ENCODE data around the gene IGSF3.

- TF ChIP-seq, protein P1, sequence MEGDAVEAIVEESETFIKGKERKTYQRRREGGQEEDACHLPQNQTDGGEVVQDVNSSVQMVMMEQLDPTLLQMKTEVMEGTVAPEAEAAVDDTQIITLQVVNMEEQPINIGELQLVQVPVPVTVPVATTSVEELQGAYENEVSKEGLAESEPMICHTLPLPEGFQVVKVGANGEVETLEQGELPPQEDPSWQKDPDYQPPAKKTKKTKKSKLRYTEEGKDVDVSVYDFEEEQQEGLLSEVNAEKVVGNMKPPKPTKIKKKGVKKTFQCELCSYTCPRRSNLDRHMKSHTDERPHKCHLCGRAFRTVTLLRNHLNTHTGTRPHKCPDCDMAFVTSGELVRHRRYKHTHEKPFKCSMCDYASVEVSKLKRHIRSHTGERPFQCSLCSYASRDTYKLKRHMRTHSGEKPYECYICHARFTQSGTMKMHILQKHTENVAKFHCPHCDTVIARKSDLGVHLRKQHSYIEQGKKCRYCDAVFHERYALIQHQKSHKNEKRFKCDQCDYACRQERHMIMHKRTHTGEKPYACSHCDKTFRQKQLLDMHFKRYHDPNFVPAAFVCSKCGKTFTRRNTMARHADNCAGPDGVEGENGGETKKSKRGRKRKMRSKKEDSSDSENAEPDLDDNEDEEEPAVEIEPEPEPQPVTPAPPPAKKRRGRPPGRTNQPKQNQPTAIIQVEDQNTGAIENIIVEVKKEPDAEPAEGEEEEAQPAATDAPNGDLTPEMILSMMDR (IDR thresholded peaks at IDR 0.05; ENCODE audit: borderline replicate concordance, extremely low read depth, low read length, poor library complexity, severe bottlenecking): peak; percentile 37
- TF ChIP-seq EZH2 (IDR thresholded peaks at IDR 0.05; ENCODE audit: borderline replicate concordance, low read depth, low read length, severe bottlenecking): no peak
Observed at GRCh38 chr1:116679091-116679827, 11.7 kb upstream of the IGSF3 start.
